Measurements from ENCODE around the gene SLC27A4.

The SLC27A4 gene

DNA sequence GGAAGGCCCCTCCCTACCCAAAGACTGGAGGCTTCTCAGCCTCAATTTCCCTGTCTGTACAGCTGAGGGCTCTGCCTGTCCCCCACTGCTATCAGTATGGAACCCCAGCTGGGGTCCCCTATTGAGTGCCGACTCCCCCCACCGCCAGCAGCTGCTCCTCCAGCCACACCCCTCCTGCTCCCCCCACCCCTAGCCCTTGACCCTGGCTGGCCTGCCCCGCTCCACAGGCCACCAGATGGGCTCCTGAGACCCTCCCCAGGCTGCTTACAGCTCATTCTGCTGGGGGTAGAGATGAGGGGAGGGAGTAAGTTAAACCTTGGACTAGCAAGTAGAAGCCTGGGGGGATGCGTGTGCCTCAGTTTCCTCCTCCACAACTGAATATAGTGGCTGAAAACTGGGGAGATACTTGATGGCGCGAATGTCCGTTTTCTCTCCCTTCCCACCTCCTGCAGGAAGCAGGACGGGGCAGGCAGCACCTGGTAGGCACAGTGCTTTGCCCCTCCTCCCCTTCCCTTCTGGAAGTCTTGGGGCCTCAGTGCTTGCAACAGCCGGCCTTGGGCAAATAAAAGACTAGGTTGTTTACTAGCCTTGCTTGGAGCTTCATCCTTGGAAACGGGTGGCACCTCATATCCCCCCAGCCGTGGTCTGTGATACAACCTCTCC is 50.0 kb downstream of the SLC27A4 start:
- no peak for TF ChIP-seq CTCF (IDR thresholded peaks at IDR 0.05)

GRCh38 chr9:128390813-128391711 is 50.7 kb downstream of the SLC27A4 start:
- TF ChIP-seq CTCF (IDR thresholded peaks at IDR 0.05) = no peak

- TF ChIP-seq CTCF (IDR thresholded peaks at IDR 0.05) = no peak
These were observed 51.6 kb downstream of the SLC27A4 start for GRCh38 chr9:128391956-128392301.

DNA sequence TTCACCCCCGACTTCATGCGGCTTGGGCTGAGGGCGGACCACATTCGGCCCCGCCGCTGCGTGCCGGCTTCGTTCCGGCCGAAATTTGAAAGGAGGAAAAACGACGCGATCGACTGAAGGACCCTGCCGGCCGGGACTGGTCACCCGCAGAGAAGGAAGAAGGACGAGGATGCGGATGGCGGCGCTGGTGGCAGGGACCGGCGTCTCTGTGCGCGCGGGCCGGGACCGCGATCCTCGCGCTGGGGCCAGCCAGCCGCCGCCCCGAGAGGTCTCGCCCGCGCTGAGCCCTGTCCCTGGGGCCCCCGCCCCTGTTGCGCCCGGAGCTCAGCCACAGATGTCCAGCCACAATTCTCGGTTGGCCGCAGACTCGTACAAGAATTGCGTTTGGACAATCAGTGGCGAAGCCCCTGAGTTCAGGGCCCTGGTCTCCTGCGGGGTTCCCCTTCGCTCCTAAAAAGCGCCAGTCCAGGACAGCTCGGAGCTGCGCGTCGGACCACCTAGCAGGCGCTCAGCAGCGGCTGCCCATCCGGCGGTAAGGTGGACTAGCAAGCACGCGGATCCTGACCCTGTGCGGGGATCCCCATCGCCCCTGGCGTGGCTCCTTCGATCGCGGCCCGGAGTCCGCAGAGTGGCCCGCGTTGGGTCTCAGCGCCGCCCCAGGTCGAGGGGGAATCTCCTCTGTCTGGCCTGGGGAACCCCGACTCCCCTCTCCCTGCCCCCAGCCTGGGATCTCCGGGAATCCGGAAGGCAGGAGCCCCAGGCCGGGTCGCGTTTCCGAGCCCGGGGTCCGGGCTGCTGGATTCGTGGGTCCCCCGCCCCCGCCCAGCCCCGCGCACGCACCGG is 52.2 kb downstream of the SLC27A4 start:
- no peak for TF ChIP-seq CTCF (IDR thresholded peaks at IDR 0.05)

DNA sequence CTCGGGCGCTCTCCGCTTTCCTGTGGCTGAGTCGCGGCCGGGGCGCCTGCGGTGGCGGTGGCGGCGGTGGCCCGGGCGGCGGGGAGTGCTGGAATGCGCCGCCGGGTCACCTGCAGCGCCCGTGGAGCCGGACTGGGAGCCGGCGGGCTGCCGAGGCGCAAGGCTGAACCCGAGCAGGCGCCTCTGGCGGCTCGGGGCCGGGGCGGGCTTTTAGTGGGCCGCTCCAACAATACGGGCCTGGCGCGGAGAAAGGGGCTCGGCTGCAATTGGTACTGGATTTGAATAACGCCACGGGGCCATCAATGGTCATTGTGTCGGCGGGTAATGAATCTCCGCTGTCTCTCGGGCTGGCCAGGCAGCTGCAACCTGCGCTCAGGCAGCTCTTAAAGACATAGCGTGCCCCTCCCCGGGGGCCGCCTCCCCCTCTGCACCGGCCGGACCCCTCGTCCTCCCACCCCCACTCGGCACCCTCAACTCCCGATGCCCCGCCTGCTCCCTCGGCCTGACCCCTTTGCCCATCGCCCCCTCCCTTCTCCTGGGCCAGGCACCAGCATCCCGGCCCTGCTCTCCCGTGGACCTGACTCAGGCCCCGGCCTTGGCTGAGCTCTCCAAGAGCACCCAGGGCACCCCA is 52.9 kb downstream of the SLC27A4 start:
- TF ChIP-seq CTCF (IDR thresholded peaks at IDR 0.05) = no peak

GRCh38 chr9:128393970-128394369 is 53.6 kb downstream of the SLC27A4 start:
- TF ChIP-seq CTCF (IDR thresholded peaks at IDR 0.05) = no peak
